ENCODE measurements around the gene APLN.

The APLN gene

DNA sequence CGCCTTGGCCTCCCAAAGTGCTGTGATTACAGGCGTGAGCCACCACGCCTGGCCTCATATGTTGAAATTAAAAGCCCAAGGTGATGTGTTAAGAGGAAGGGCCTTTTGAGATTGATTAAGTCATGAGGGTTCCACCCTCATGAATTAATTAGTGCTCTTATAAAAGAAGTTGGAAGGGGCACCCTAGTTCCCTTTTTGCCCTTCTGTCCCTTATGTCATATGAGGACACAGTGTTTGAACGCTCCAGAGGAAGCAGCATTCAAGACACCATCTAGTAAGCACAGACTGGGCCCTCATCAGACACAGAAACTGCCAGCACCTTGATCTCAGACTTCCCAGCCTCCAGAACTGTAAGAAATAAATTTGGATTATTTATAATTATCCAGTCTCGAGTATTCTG lies 5.1 kb upstream of the APLN start:
- no peak for DNase-seq

DNA sequence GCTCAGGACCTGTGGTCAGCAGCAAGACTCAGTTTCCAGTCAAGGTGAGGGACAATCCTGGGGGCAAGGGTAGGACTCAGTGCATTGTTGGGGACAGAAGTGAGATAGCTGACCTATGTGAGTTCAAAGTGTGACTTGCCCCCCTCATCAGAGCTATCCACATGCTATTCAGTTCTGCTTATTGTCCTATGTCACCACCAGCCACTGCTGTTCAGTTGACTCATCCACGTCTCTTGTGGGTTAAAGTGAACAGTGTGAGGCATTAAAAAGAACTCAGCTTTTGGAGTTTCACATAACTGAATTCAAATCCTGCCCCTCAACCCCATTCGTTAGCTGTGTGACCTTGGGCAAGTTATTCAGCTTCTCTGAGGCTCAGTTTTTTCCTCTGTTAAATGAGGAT lies 4.4 kb upstream of the APLN start:
- no peak for DNase-seq

DNA sequence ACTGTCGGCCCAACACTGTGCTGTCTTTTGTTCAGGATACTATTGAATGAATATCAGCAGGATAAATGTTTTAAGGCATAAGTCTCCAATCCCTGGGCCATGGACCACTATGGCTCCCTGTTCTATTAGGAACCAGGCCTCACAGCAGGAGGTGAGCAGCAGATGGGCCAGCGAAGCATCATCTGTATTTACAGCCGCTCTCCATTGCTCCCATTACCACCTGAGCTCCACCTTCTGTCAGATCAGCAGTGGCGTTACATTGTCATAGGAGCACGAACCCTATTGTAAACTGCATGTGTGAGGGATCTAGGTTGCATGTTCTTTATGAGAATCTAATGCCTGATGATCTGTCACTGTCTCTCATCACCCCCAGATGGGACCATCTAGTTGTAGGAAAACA lies 3.7 kb upstream of the APLN start:
- no peak for DNase-seq

DNA sequence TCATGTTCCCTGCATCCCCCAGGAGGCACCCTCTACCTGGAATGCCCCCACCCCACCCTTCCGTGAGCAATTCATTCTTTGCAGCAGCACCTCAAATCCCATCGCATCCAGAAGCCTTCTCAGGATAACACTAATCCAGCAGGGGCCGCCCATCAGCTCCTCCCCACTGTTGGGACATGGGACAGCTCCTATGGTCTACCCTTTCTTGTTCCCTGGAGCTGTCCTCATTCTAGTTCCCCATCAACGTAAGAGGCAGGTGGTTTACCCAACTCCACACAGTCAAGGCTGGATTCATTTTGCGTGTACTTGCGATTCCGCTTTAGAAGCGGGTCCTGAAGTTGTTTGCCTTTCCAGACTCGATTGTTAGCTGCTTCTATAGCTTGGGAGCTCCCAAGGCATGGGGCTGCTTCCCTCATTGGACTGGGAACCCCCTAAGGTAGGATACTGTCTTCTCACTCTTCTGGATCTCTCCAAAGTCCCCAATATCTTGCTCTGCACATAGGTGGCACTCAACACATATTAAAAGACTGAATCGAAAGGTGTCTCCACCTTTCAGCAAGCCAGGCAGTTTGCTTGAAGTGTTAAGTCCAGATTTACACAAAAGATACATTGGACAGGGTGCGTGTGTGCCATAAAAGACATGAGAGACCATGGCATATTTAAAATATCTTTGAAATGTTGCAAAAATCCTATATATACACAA lies 942 bp upstream of the APLN start:
- peak; percentile 51 for DNase-seq

DNA sequence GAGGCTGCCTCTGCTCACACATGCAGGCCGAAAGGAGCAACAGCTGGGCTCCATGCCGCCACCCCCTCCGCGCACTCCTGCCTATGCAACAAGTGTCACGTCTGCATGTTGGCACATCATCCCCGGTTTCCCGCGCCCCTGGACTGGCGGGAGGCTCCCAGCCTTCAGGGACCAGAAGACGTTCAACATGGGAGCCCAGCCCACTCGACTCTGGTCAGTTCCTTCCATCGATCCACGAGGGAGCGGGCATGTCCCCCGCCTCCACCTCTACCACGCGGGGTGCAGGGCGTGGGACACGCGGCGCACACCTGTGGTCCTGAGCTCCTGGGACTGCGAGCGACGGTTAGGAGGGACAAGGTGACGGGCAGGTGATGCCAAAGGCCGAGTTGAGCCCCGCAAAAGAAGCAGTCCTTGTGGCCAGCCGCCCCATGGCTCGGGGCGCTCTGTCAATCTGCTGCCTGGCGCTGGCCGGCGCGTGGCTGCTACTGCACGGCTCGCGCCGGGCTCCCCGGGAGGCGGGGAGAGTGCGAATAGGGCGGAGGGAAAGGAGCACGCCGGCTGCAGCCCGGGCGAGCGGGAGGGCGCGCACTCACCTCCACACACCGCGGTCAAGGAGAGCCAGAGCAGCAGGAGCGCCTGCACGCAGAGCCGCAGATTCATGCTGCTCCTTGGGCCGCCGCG lies 645 bp downstream of the APLN start:
- DNase-seq = peak; percentile 63

DNA sequence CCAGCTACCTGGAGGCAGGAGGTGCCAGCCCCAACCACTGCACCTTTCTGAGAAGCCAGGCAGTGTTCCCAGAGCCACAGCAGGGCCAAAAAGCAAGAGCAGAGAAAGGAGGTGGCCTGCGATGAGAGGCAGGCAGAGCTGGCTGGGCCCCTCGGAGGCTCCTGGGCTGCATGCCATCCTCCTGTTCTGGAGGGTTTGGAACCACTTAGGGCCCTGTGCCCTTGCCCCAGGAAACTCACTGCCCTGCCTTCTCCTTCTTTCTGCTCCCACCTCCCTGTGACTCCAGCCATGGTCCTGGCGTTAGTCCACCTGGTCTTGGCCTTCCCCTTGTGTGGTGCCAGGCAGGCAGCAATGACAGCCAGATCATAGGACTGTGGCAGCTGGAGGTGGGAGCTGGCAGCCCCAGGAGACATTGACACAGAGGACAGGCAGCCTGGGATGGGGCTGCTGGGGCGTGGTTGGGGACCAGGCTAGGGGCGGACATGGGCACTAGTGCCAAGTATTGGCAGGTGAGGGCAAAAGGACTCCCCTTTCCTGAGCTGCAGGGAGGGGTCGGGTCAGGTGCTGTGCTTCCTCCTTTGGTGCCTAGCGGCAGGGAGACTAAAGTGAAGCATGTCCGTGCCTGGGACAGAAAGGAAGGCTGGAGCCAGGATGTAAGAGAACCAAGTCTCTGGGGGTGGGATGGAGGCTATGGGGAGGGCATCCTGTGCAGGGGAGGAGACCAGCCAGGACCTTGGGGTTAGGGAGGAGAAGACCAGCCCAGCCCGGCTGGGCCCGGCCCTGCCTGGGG lies 1.4 kb downstream of the APLN start:
- no peak for DNase-seq

DNA sequence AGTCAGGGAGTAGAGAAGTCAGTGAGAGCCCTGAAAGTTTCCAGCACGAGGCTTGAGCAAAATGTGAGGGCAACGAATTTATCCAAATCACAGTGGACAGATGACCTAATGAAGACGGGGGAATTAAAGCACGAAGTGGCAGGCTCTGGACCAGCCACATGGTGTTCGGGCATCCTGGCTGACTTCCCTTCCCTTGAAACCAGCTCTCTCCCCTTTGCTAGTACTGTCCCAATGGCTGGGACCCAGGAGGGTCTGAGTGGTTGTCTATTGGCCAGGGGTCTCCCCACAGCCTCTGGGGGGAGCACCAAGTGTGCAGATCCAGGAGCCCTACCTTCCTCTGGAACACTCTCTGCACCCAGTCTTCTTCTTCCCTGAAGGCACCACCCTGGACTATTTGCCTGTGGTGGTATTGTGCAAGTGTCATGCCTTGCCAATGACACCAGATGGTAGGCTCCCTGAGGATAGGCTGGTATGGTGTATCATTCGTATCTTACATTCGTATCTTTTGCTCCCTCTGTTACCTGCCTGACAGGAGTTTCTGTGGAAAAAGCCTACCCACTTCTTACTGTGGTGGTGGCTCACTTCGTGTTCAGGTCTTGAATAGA lies 2.1 kb downstream of the APLN start:
- no peak for DNase-seq

DNA sequence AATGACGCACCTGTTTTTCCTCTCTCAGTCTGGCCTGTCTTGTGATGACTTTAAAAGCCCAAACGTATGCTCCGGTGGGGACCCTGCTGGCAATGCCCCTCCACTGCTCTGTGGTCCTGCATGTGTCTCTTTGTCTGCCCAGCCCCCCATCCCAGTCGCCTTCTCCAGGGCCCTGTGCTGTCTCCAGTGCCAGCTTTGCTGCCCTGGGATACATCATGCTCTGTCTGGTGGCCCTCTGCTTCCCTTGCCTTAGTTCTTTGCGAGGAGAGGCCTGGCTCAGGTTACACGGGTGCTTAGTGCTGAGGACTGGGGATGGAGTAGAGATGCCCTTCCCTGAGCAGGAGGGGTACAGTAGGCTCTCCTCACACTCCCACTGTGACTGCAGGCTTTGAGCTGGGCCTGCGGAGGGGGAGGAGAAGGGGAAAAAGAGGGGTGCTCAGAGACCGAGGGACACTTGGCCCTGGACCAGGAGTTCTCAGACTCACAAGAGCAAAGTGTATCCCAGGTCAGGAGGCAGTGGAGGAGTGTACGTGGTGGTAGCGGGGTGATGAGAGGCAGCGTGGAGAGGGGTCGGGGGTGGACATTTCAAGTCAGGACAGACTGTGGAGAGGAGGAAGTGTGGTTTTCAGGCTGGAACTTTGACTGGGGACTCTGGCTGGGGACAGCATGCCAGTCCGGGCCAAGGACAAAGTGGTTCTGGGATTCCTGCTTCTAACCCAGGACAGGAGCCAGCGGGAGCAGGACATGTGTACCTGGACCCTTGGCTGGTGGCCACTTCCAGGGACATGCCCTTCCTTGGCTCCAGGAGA lies 2.8 kb downstream of the APLN start:
- no peak for DNase-seq

DNA sequence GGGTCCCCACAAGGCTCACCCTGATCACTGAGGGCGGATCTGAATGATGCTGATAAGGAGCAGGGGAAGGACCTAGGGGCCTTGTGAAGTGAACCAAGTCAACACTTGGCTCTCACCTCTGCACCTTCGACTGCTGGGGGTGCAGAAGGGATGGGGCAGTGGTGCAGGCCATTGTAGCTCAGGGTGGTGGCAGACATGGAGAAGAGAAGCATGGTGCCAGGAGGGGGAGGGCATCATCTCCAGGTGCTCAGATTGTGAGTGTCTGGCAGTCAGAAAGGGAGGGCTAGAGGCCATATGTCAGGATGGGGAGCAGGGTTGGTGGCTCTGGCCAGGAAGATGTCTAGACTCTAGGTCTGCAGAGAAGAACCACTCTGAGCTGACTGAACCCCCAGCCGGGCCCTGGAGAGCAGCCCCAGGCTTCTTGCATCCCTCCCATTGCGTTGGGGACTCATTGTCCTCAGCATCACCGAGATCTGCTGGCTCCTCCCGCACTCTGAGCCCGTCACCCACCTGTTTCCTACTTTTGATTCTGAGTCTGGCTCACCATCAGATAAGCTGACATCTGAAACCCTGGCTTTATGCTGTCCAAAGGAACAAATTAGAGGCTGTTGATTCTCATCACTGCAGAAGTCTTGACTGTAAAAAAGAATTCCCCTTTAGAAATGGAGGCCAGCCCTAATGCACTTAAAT lies 3.8 kb downstream of the APLN start:
- no peak for DNase-seq

DNA sequence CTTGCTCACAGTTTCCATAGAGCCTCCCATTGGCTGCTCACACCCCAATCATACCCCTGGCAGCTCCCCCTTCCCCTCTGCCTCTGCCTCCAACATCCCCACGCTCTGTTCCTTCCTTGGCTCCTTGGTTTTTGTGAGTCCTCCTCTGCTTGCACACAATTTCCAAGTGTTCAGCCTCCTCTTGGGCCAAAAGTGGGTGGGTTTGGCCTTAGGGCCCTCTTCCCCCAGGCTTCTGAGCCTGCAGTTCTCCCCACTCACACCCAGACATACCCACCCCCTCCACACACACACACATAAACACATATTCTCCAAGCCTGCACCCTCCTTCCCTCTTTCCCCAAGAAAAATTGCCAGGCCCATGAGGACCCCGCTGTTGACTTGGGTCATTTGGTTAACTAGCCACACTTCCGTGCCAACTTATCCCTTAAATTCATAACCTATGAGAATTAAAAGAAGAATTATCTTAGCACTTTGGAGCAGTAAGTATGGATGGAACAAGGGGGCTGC lies 4.5 kb downstream of the APLN start:
- no peak for DNase-seq

DNA sequence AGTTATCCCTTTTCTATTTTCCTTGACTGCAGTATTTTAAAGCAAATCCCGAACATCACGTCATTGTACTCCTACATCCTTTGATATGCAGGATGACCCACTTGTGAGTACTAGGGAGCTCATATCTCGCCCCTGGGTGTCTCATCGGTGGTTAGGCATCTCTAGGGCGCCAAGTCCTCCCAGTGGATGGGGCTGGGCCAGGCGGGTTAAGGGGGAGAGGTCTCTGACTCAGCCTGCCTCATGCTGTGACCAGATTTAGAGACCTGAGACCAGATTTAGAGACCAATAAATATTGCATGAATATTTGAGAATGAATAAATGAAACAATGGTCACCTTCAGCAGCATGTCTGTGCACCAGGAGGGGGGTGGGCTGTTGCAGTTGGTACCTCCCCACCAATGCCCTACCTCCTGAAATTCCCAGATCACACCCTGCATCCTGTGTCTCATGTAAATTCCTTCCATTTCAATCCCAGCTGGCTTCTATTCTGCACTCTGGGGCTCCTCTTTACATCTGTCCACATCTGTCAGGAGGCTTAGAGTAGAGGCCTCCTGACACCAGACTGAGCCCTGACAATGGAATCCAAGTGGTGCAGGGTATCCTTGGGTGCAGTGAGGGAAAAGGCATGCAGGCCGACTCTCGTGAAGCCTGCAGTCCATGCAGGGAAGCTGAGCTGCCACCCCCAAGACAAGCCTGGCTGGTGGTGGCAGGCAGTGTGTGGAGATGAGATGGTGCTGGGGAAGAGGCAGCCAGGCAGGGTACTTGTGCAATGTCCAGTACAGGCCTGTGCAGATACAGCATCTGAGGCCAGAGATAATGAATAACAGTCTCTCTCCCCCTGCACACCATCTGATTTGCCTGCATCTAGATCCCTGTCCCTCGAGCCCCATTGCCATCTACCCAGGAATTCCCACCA lies 5.2 kb downstream of the APLN start:
- no peak for DNase-seq

DNA sequence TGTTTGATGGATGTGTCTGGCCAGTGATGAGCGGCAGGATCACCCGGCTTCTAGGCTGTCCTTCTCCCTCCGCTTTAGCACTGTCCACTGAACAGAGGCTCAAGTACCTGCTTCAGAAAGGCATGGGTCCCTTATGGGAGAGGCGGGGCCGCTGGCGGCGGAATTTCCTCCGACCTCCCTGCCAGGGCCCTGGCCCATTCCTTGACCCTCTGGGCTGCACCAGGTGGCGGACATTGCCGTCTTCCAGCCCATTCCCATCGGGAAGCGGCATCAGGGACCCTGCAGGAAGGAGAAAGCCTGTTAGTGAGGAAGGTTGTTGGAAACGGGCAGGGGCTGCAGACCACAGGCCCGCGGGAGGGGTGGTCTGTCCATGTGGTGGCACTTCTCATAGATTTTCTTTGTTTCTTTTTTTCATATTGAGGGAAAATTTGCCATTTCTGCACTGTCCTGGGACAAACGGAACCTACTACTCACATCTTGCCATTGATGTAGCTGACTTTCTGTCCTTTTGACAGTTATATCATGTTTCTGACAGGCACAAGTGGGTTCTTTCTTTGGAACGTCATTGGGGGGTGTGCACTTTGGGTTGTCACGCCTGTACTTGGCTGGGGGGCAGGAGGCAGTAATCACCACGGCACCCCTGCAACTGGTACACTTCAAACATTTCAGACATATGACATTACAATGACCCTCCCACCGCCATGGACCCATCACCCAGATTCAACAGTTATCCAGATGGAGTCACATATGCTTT lies 6.1 kb downstream of the APLN start:
- no peak for DNase-seq

DNA sequence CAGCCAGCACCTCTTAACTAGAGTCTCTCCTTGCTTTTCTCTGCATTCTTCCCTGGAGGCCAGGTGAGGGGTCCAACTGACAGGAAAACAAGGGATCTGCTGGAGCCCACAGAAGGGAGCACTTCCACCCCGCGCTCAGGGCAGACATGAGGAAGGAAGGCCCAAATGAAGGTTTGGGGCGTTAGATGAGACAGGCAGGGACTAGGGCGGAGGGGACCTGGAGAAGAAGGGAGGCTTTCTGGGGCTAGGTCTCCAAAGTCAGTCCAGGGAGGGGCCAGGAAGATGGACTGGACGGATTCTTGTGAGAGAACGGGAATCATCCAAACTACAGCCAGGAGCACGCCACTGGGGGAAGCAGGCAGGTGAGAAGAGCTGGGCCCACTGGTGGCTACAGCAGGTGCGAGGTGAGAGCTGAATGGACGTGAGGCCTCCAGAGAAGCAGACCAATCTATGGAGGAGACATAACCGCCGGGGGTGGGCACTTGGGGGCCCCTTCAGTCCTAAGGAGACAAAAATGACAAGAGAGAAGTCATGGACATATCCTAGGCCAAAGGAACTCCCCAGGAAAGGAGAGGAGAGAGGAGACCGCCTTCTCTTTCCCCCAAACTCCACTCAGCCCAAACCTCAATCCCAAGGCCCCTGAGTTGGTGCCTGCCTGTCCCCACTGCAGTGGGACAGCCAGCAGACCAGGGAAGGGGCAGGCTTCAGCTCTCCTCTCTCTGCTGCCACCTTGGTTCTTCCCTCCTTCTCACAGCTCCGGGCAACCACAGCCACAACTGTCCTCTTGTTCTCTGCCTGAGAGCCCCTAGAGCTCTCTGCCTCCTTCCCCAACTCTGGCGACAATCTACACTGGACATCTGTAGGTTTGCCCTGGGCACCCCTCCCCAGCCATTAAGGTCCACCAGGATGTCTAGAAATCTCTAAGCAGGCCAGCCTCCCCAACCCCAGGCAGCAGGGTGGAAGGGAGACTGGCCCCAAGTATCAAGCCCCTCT lies 7.0 kb downstream of the APLN start:
- DNase-seq = no peak

DNA sequence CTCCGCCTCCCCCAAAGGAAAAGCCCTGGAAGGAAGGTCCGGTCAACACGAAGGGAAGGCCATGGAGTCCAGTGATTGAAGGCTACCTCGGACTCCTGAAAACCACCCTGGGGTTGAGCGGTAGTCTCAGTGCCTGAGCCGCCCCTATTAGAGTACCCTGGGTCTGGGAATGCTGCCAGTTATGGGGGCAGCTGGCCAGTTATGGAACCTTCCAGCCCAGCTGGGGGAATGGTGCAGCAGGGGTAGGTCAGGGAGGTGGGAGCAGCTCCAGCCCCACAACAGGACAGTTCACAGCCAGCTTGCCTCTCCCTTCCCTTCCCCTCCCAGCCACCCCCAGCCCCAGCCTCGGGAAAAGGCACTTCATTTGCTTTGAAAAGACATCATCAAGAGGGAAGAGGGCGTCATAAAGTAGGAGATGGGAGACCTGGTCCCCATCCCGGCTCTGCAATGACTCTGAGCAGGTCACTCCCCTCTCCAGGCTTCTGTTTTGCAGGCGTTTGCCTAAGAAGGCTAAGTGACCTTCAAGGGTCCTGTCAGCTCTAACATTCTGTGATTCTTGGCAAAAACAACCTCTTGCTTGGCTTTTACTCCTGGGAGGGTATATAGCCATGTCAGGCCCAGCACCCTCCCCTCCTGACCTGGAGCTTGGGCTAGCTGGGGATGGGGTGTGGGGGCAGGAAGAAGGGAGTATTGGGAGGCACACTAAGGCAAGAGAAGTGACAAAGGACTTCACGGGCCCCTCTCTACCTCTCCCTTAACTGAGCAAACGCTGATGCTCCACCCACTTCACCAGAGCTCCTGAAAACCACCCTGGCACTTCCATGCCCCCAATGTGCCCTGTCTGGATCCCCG lies 8.0 kb downstream of the APLN start:
- no peak for DNase-seq

DNA sequence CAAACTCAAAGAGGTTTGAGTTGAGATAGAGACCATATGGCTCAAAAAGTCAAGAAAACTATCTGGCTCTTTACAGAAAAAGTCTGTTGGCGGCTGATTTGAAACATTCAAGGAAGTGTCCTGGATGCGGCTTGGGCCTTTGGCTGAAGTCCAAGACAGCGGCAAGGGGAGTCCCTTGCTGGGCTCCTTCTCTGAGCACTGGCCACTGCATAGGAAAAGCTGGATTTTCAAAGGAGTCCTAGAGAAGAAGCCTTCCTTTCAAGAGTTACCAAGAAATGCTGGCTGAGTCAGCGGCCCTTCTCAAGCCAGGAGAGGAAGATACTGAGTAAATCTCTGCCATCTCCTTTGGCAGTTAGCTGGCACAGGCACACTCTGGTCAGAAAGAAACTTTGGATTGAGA lies 12.1 kb downstream of the APLN start:
- no peak for DNase-seq

DNA sequence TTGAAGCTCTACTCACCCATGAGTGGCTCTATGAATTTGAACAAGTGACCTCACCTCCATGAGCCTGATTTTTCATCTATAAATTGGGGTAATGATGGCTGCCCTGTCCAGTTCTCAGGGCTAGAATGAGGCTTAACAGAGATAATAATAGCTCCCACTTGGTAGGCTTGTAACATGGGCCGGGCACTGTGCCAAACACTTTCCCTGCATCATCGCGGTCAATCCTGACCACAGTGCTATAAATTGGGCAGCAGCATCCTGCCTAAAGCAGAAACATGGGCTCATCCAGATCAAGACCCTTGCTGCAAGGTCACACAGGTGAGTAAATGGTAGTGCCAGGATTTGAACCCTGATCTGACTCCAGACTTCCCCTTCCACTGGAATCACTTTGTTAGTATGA lies 12.8 kb downstream of the APLN start:
- DNase-seq = no peak

DNA sequence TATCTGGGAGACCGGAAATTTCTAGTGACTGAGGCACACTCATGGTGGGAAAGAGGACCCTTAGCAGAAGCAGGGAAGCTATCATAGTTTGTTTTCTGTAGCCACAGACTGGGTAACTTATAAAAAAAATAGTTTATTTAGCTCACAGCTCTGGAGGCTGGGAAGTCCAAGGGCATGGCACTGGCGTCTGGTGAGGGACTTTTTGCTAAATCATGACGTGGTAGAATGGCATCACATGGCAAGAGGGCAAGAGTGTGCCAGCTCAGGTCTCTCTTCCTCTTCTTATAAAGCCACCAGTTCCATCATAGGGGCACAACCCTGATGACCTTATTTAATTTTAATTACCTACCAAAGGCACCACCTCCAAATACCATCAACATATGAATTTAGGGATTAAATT lies 13.3 kb downstream of the APLN start:
- no peak for DNase-seq

DNA sequence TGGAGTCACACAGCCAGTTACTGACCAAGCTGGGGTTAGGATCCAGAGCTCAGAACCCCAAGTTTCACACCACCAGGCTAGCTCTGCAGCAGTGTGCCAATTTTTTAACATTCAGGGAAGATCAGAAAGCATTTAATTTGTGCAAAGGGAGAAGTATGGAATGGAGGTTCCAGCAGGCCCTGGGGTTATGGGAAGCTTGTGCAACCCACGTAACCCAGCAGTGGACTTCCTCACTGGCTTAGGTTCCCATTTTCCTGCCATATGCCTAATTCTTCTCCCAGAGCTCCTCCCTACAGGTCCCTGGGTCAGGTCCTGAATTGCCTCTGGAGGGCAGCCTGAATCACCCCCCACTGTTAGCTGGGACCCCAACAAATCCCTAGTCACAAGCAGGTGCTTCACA lies 14.0 kb downstream of the APLN start:
- no peak for DNase-seq

All from NCI-H82 (cell line).